Retinal pigment epithelial cell (primary cell): ENCODE data around the gene PRMT1.

ENCODE experiments used
- DNase-seq: peaks from one replicate; pipeline ENCODE4 v3.0.0-alpha.2; 2010; ENCODE audit warnings: low read depth
- H3K4me3 ChIP-seq: 2 replicates; pipeline ENCODE4 v1.5.1; 2011; ENCODE audit warnings: mild to moderate bottlenecking, low read length, control low read depth, moderate library complexity
- TF ChIP-seq, protein P1 (sequence below): conservative IDR thresholded peaks from 2 replicates; pipeline ENCODE4 v1.5.1; 2011; ENCODE audit warnings: low read depth, low read length, control low read depth, inconsistent platforms

PRMT1 gene

DNA sequence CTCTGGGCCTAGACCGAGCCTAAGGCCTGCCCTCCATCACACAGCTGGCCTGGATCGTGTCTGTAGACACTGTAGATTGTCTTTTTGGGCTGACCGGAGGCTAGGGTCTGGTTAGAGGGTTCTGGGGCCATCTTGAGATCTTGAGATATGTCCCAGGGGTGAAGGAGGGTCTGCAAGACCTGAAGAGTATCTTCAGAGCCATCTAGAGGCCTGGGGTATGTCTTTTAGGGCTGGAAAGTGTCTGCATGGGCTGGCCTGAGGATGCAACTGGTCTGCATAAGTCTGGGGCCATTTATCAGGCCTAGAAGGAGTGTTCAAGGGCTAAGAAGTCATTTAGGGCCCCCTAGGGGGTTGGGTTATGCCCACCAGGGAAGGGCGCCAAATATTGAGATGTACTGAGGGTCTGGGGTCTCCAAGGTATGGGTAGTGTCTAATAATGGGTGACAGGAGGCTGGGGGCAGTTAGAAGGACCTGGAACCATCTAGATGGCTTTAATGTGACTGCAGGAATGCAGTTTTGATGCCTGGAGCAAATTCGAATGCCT lies 34.5 kb upstream of the PRMT1 start:
- peak overlapping the region; percentile 100 for H3K4me3 ChIP-seq
- no peak for DNase-seq
- TF ChIP-seq, protein P1, sequence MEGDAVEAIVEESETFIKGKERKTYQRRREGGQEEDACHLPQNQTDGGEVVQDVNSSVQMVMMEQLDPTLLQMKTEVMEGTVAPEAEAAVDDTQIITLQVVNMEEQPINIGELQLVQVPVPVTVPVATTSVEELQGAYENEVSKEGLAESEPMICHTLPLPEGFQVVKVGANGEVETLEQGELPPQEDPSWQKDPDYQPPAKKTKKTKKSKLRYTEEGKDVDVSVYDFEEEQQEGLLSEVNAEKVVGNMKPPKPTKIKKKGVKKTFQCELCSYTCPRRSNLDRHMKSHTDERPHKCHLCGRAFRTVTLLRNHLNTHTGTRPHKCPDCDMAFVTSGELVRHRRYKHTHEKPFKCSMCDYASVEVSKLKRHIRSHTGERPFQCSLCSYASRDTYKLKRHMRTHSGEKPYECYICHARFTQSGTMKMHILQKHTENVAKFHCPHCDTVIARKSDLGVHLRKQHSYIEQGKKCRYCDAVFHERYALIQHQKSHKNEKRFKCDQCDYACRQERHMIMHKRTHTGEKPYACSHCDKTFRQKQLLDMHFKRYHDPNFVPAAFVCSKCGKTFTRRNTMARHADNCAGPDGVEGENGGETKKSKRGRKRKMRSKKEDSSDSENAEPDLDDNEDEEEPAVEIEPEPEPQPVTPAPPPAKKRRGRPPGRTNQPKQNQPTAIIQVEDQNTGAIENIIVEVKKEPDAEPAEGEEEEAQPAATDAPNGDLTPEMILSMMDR = peak; percentile 2

DNA sequence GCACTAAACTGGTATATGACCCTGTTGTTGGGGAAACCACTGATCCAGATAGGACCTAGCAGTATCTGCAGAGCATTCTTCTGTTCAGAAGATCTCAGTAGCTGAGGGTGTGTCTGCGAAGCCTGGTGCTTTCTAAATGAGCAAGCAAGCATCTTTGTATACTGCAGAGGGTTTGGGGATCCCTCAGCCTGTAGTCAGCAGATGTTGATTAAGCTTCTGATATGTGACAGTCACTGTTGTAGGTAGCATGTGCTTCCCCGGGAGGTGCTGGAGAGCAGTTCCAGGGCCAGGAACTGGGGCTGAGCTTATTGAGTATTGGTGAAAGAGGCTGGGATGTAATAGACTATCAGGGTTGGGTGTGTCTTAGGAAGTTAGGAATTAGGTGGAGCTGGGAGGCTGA lies 33.6 kb upstream of the PRMT1 start:
- H3K4me3 ChIP-seq = no peak overlapping the region
- TF ChIP-seq, protein P1 = no peak
- no peak for DNase-seq

DNA sequence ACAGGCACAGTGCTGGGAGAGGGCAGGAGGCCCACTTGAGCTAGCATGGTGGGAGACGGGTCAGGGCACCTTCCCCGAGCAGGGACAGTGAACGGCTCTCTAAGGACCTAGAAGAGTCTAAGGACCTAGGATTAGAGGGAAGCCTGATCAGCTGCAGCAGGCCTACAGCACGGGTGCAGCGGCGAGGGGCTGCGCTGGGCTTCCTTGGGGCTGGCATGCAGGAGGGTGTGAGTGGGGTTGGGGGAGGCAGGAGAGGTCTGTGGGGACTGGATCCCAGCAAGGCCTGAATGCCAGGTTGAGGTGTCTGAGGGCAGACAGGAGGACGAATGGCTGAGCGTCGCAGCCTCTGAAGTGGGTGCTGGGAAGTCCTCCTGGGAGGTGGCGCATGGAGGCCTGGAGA lies 31.5 kb upstream of the PRMT1 start:
- H3K4me3 ChIP-seq = no peak overlapping the region
- TF ChIP-seq, protein P1 = no peak

DNA sequence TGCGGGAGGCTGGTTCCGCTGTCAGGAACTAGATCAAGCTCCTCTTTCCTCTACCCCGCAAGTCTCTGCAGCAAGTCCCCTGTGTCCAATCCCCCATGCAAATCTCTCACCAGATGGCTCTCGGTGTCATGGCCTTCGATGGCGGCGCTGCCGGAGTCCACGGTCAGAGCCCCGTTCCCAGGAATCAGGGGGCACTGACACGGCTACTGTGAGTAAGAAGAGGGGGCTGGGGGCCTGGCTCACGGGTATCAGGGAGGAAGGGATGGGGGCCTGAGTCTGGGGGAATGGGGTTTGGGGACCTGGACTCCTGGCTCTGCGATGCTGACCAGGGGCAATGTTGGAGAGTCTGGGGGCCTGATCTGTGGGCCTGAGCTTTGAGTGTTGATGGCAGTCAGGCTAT lies 31.1 kb upstream of the PRMT1 start:
- no peak overlapping the region for H3K4me3 ChIP-seq
- no peak for DNase-seq
- TF ChIP-seq, protein P1 = no peak

More for the DNA sequence above, 31.5 kb upstream of the PRMT1 start:
- DNase-seq = no peak

DNA sequence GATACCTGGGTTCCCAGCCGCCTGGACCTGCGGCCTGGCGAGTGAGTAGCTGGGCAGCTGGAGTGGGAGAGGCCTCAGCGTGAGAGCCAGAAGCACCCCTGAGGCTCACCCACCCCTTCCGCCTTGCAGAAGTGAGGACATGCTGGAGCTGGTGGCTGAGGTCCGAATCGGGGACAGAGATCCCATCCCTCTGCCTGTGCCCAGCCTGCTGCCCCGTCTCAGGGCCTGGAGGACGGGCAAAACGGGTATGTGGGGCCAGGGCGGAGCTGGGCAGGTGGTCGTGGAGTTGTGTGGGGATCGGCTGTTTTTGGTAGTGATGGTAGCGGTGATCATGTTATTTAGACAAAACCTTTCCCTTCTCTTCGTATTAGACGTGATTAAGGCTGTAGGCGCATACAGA lies 30.5 kb upstream of the PRMT1 start:
- TF ChIP-seq, protein P1 = no peak
- H3K4me3 ChIP-seq = no peak overlapping the region
- no peak for DNase-seq

DNA sequence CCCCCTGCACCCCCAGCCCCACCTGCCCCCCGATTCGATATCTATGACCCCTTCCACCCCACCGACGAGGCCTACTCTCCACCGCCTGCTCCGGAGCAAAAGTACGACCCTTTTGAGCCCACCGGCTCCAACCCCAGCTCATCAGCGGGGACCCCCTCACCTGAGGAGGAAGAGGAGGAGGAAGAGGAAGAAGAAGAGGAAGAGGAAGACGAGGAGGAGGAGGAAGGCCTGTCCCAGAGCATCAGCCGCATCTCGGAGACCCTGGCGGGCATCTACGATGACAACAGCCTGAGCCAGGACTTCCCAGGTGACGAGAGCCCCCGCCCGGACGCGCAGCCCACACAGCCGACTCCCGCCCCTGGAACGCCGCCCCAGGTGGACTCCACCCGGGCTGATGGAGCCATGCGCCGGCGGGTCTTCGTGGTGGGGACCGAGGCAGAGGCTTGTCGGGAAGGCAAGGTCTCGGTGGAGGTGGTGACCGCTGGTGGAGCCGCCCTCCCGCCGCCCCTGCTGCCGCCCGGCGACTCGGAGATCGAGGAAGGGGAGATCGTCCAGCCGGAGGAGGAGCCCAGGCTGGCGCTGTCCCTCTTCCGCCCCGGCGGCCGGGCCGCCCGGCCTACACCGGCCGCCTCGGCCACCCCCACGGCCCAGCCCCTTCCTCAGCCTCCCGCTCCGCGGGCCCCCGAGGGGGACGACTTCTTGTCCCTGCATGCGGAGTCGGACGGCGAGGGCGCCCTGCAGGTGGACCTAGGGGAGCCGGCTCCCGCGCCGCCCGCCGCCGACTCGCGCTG lies 25.8 kb upstream of the PRMT1 start:
- H3K4me3 ChIP-seq = no peak overlapping the region
- DNase-seq = no peak
- TF ChIP-seq, protein P1 = no peak
